Keratinocyte (primary cell): ENCODE results near the gene NAMPT. TPM values are rescaled to one million over a fixed set of nuclear protein-coding genes. Genes with fewer than 3 reads are reported as not detected.

Experiments
- DNase-seq: peaks from one replicate; pipeline ENCODE4 v3.0.0-alpha.2; 2011; ENCODE audit warnings: low read depth, missing footprints, low spot score
- FAIRE-seq: peaks from 2 replicates; lab custom pipeline; 2011; peaks lifted over from hg19 to GRCh38; lab: Jason Lieb, UNC
- H2AFZ ChIP-seq: 2 replicates; pipeline ENCODE4 v1.6.0; 2012; ENCODE audit warnings: low read length, control low read depth, inconsistent platforms; ENCODE audit not compliant: control insufficient read depth
- H3K27ac ChIP-seq: 2 replicates; pipeline ENCODE4 v1.5.1; 2011; ENCODE audit warnings: low read length; ENCODE audit not compliant: control insufficient read depth, insufficient read depth
- H3K27me3 ChIP-seq: 3 replicates; pipeline ENCODE4 v1.6.0; 2011; ENCODE audit warnings: low read length; ENCODE audit not compliant: control insufficient read depth, insufficient read depth; ENCODE audit errors: extremely low read depth
- H3K36me3 ChIP-seq, 2 experiments: 2 replicates in 1 of 2; 3 replicates in 1 of 2; pipeline ENCODE4 v1.5.1; 2011; ENCODE audit warnings: low read length in 2 of 2, mild to moderate bottlenecking in 1 of 2; ENCODE audit not compliant: control insufficient read depth in 2 of 2, insufficient read depth in 2 of 2; ENCODE audit errors: extremely low read depth in 1 of 2
- H3K4me1 ChIP-seq: 3 replicates; pipeline ENCODE4 v1.5.1; 2011; ENCODE audit warnings: low read length; ENCODE audit not compliant: control insufficient read depth, insufficient read depth; ENCODE audit errors: extremely low read depth
- H3K4me2 ChIP-seq: 3 replicates; pipeline ENCODE4 v1.6.0; 2011; ENCODE audit warnings: low read depth, low read length; ENCODE audit not compliant: control insufficient read depth, insufficient read depth; ENCODE audit errors: extremely low read depth
- H3K4me3 ChIP-seq, 3 experiments: fragments of 200-600 bp in 1 of 3; sonication (generic) in 1 of 3; 2 replicates in 2 of 3; 3 replicates in 1 of 3; pipeline ENCODE4 v1.5.1; 2011 to 2016; ENCODE audit warnings: low read length in 3 of 3, mild to moderate bottlenecking in 3 of 3, control low read depth in 2 of 3, inconsistent platforms in 1 of 3, low read depth in 1 of 3, mixed read lengths in 1 of 3, mixed run types in 1 of 3, moderate library complexity in 1 of 3; ENCODE audit not compliant: control insufficient read depth in 2 of 3, insufficient read depth in 2 of 3; ENCODE audit errors: extremely low read depth in 1 of 3
- H3K79me2 ChIP-seq: 2 replicates; pipeline ENCODE4 v1.6.0; 2012; ENCODE audit warnings: low read length; ENCODE audit not compliant: control insufficient read depth, insufficient read depth
- H3K9ac ChIP-seq: 3 replicates; pipeline ENCODE4 v1.6.0; 2011; ENCODE audit warnings: low read length; ENCODE audit not compliant: control insufficient read depth, insufficient read depth; ENCODE audit errors: extremely low read depth
- H3K9me1 ChIP-seq: 3 replicates; pipeline ENCODE4 v1.6.0; 2011; ENCODE audit warnings: low read length; ENCODE audit not compliant: control insufficient read depth, insufficient read depth; ENCODE audit errors: extremely low read depth
- H3K9me3 ChIP-seq: 2 replicates; pipeline ENCODE4 v1.5.1; 2012; ENCODE audit warnings: low read depth, low read length; ENCODE audit not compliant: control insufficient read depth
- H4K20me1 ChIP-seq: 3 replicates; pipeline ENCODE4 v1.6.0; 2011; ENCODE audit warnings: low read length; ENCODE audit not compliant: control insufficient read depth, insufficient read depth; ENCODE audit errors: extremely low read depth
- EZH2 ChIP-seq: IDR thresholded peaks from one replicate; pipeline ENCODE4 v1.6.1; 2012; ENCODE audit warnings: inconsistent platforms, mild to moderate bottlenecking, low read length, moderate library complexity
- dilution Hi-C: fragments of 300-500 bp; cut with MboI; formaldehyde crosslinking; loops from one replicate; pipeline ENCODE4 v1.7.0; 2020; ENCODE audit warnings: low sequenced_read_pairs; ENCODE audit not compliant: extremely low pct_ligation_motif_present
- polyA plus RNA-seq, 5 experiments: library from polyadenylated mRNA; depleted of rRNA in 3 of 5; stranded (reverse) in 3 of 5; stranded (forward) in 1 of 5; unstranded in 1 of 5; fragments of >200 nt; gene quantifications; 1 replicate in 1 of 5; 2 replicates in 3 of 5; 3 replicates in 1 of 5; pipeline versions ENCODE4 v1.2.1 to v1.2.3, GENCODE V29; 2011 to 2012; ENCODE audit warnings: missing spikeins in 2 of 5, low read depth in 1 of 5, low replicate concordance in 1 of 5
- TF ChIP-seq, protein P1 (sequence below), 3 experiments: IDR thresholded peaks in 1 of 3; conservative IDR thresholded peaks in 1 of 3; optimal IDR thresholded peaks in 1 of 3; 2 replicates in 2 of 3; 3 replicates in 1 of 3; pipeline versions ENCODE3 to v1.5.1; 2011; ENCODE audit warnings: low read length in 3 of 3, mild to moderate bottlenecking in 3 of 3, moderate library complexity in 2 of 3, control low read depth in 1 of 3, inconsistent platforms in 1 of 3; ENCODE audit not compliant: insufficient read depth in 2 of 3; ENCODE audit errors: extremely low read depth in 1 of 3

NAMPT gene
- polyA plus RNA-seq, 1 donor (not counting 4 experiments of a cell fraction or from before 2014, with no cell fraction given) = 94.2 TPM

DNA sequence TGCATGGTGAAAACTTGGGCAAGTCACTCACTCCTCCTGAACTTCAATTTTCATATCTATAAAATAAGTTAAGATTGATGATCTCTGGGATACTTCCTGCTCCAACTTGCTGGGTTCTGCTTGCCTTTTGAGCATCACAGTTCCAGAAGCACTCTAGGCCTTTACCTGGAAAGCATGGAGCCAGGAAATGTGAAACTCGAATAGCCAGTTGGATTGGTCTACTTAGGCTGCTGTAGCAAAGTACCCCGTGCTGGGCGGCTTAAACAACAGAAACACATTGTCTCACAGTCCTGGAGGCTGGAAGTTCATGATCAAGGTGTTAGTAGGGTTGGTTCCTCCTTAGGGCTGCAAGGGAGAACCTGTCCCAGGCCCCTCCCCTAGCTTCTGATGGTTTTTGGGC is 64.5 kb downstream of the NAMPT start:
- Histone ChIP-seq H3K36me3 (no peaks in the 10 kb centered on the region), H3K79me2 (no peaks in the 10 kb centered on the region), H3K4me2 (no peak overlapping the region), H3K4me1 (peaks cover 26% of the 10 kb centered on the region), H3K9me1 (no peaks in the 10 kb centered on the region), H4K20me1 (no peaks in the 10 kb centered on the region), H3K27ac (no peak overlapping the region), H3K9ac (no peak overlapping the region), H3K9me3 (no peaks in the 10 kb centered on the region), H3K4me3 (no peak overlapping the region), H3K27me3 (no peaks in the 10 kb centered on the region), H2AFZ (no peak overlapping the region)
- FAIRE-seq = no peak
- TF ChIP-seq, protein P1, sequence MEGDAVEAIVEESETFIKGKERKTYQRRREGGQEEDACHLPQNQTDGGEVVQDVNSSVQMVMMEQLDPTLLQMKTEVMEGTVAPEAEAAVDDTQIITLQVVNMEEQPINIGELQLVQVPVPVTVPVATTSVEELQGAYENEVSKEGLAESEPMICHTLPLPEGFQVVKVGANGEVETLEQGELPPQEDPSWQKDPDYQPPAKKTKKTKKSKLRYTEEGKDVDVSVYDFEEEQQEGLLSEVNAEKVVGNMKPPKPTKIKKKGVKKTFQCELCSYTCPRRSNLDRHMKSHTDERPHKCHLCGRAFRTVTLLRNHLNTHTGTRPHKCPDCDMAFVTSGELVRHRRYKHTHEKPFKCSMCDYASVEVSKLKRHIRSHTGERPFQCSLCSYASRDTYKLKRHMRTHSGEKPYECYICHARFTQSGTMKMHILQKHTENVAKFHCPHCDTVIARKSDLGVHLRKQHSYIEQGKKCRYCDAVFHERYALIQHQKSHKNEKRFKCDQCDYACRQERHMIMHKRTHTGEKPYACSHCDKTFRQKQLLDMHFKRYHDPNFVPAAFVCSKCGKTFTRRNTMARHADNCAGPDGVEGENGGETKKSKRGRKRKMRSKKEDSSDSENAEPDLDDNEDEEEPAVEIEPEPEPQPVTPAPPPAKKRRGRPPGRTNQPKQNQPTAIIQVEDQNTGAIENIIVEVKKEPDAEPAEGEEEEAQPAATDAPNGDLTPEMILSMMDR (optimal IDR thresholded peaks at IDR 0.05 in 1 of 3, IDR thresholded peaks at IDR 0.05 in 1 of 3, conservative IDR thresholded peaks at IDR 0.05 in 1 of 3; ENCODE audit: extremely low read depth in 1 of 3, insufficient read depth in 2 of 3, low read length in 3 of 3) = no peak
- TF ChIP-seq EZH2 = no peak
- no peak for DNase-seq
- dilution Hi-C loops = no loop called here

DNA sequence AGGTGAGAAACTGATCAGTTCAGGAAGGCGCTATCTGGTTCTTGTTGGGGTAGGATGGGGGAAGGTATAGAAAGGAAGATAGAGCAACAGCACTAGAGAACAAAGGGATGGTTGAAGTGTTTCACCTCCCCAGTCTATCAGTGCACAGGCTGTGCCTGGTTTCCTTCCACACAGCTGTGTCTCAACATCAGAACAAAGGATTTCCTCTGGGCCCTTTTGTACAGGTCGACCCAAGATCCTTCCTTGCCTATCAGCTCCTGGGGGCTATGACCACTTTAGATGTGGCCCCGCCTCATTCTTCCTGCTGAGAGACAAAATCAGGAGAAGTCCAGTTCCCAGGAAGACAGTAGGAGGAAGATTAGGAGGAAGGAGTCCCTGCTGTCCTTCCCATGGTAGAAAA is 65.6 kb downstream of the NAMPT start:
- H3K27ac ChIP-seq = no peak overlapping the region
- FAIRE-seq (no peak), DNase-seq (no peak)
- no peaks in the 10 kb centered on the region for H3K36me3 ChIP-seq
- H3K79me2 ChIP-seq = no peaks in the 10 kb centered on the region
- no peak for TF ChIP-seq EZH2
- TF ChIP-seq, protein P1 (optimal IDR thresholded peaks at IDR 0.05 in 1 of 3, IDR thresholded peaks at IDR 0.05 in 1 of 3, conservative IDR thresholded peaks at IDR 0.05 in 1 of 3; ENCODE audit: extremely low read depth in 1 of 3, insufficient read depth in 2 of 3, low read length in 3 of 3) = no peak
- no peak overlapping the region for H3K4me3 ChIP-seq
- no peak overlapping the region for H3K4me2 ChIP-seq
- H3K9me1 ChIP-seq = no peaks in the 10 kb centered on the region
- no peaks in the 10 kb centered on the region for H3K27me3 ChIP-seq
- peaks cover 26% of the 10 kb centered on the region for H3K4me1 ChIP-seq
- no peak overlapping the region for H3K9ac ChIP-seq
- no peak overlapping the region for H2AFZ ChIP-seq
- H3K9me3 ChIP-seq = no peaks in the 10 kb centered on the region
- dilution Hi-C loops = no loop called here
- no peaks in the 10 kb centered on the region for H4K20me1 ChIP-seq
